Ramos (cell line): ENCODE results near the gene SLC6A6.

Source experiments
- in situ Hi-C: fragments of 300-500 bp; cut with MboI; formaldehyde crosslinking; loops from one replicate; pipeline ENCODE4 v1.14.3; 2022; ENCODE audit warnings: low sequenced_read_pairs; ENCODE audit not compliant: unreplicated experiment

Gene SLC6A6

GRCh38 chr3:14448756-14449727 is 46.6 kb downstream of the SLC6A6 start:
- in situ Hi-C loops, result no loop called here

- in situ Hi-C loops, result no loop called here
Observed at GRCh38 chr3:14450506-14450905, 48.1 kb downstream of the SLC6A6 start.

GRCh38 chr3:14450922-14451606 is 48.7 kb downstream of the SLC6A6 start:
- in situ Hi-C loops, result no loop called here

- in situ Hi-C loops, result no loop called here
Observed at GRCh38 chr3:14451844-14452739, 49.7 kb downstream of the SLC6A6 start.

GRCh38 chr3:14452740-14453710 is 50.6 kb downstream of the SLC6A6 start:
- in situ Hi-C loops, result no loop called here

- in situ Hi-C loops, result no loop called here
Observed at GRCh38 chr3:14453876-14454638, 51.7 kb downstream of the SLC6A6 start.

GRCh38 chr3:14454639-14455310 is 52.4 kb downstream of the SLC6A6 start:
- in situ Hi-C loops, result no loop called here

- in situ Hi-C loops, result no loop called here
Observed at GRCh38 chr3:14455571-14456317, 53.3 kb downstream of the SLC6A6 start.

GRCh38 chr3:14456794-14457193 is 54.4 kb downstream of the SLC6A6 start:
- in situ Hi-C loops, result no loop called here

- in situ Hi-C loops, result no loop called here
Observed at GRCh38 chr3:14457481-14457880, 55.1 kb downstream of the SLC6A6 start.

GRCh38 chr3:14457999-14458398 is 55.6 kb downstream of the SLC6A6 start:
- in situ Hi-C loops, result no loop called here

- in situ Hi-C loops, result no loop called here
Observed at GRCh38 chr3:14458434-14459275, 56.2 kb downstream of the SLC6A6 start.

GRCh38 chr3:14459384-14459783 is 57.0 kb downstream of the SLC6A6 start:
- in situ Hi-C loops, result no loop called here

GRCh38 chr3:14459787-14460186 is 57.4 kb downstream of the SLC6A6 start:
- in situ Hi-C loops, result loop anchor here (5.0 kb wide), 1 partner anchor 197 kb away; no protein-coding TSS in a partner anchor

GRCh38 chr3:14460342-14461005 is 58.1 kb downstream of the SLC6A6 start:
- in situ Hi-C loops, result loop anchor here (5.0 kb wide), 1 partner anchor 198 kb away; no protein-coding TSS in a partner anchor
